Measurements from ENCODE around the gene MEF2D.

The MEF2D gene

DNA sequence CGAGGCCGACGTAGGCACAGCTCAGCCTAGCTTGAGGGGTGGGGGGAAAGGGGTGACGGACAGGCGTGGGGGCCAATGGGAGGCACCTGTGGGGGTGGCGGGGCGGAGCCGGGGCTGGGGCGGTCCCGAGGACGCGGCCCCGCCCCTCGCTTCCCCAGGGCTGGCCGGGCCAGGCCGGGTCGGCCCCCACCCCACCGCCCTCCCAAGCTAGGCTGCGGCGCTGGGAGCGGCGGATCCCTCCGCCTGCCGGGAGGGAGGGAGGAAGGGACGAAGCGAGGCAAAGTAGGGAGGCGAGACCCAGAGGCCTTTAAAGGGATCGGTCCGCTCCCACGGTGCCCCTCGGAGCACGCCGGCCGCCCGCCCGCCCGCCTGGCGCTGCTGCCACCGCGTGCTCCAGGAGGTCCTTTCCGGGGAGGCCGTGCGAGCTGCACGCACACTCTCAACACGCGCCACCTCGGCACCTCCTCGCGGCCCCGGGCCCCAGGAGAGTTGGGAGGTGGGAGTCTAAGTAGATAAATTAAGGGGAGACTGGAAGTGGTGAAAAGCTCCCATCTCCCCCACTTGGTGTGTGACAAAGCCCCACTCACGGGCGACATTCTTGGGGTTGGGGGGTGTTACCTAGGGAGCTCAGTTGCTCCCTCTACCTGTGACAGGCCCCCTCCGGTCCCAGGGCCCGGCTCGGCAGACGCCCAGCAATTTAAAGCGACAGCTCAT is 375 bp upstream of the MEF2D start:
- DNase-seq (ENCODE audit: low read depth in 1 of 2, low spot score in 1 of 2): peak; percentile 96 to 97
- H3K27me3 ChIP-seq (ENCODE audit: insufficient read depth, poor library complexity, severe bottlenecking): no peaks in the 10 kb centered on the region
- H3K4me3 ChIP-seq (replicated peaks; ENCODE audit: insufficient read depth, low read length): peak overlapping the region; percentile 81
- peak overlapping the region; percentile 100 for H3K27ac ChIP-seq (replicated peaks)
- TF ChIP-seq, protein P1, sequence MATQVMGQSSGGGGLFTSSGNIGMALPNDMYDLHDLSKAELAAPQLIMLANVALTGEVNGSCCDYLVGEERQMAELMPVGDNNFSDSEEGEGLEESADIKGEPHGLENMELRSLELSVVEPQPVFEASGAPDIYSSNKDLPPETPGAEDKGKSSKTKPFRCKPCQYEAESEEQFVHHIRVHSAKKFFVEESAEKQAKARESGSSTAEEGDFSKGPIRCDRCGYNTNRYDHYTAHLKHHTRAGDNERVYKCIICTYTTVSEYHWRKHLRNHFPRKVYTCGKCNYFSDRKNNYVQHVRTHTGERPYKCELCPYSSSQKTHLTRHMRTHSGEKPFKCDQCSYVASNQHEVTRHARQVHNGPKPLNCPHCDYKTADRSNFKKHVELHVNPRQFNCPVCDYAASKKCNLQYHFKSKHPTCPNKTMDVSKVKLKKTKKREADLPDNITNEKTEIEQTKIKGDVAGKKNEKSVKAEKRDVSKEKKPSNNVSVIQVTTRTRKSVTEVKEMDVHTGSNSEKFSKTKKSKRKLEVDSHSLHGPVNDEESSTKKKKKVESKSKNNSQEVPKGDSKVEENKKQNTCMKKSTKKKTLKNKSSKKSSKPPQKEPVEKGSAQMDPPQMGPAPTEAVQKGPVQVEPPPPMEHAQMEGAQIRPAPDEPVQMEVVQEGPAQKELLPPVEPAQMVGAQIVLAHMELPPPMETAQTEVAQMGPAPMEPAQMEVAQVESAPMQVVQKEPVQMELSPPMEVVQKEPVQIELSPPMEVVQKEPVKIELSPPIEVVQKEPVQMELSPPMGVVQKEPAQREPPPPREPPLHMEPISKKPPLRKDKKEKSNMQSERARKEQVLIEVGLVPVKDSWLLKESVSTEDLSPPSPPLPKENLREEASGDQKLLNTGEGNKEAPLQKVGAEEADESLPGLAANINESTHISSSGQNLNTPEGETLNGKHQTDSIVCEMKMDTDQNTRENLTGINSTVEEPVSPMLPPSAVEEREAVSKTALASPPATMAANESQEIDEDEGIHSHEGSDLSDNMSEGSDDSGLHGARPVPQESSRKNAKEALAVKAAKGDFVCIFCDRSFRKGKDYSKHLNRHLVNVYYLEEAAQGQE (IDR thresholded peaks at IDR 0.05; ENCODE audit: insufficient replicate concordance, low read depth): peak; percentile 68
- TF ChIP-seq GABPA (IDR thresholded peaks at IDR 0.05; ENCODE audit: low read depth) (no peak; the same call in 1 of the 2 replicates), SPI1 (IDR thresholded peaks at IDR 0.05; ENCODE audit: borderline replicate concordance, low read depth) (peak; percentile 24; the same call in 1 of the 2 replicates), POLR2AphosphoS5 (IDR thresholded peaks at IDR 0.05; ENCODE audit: low read depth) (peak; percentile 92)
- TF ChIP-seq, protein P2, sequence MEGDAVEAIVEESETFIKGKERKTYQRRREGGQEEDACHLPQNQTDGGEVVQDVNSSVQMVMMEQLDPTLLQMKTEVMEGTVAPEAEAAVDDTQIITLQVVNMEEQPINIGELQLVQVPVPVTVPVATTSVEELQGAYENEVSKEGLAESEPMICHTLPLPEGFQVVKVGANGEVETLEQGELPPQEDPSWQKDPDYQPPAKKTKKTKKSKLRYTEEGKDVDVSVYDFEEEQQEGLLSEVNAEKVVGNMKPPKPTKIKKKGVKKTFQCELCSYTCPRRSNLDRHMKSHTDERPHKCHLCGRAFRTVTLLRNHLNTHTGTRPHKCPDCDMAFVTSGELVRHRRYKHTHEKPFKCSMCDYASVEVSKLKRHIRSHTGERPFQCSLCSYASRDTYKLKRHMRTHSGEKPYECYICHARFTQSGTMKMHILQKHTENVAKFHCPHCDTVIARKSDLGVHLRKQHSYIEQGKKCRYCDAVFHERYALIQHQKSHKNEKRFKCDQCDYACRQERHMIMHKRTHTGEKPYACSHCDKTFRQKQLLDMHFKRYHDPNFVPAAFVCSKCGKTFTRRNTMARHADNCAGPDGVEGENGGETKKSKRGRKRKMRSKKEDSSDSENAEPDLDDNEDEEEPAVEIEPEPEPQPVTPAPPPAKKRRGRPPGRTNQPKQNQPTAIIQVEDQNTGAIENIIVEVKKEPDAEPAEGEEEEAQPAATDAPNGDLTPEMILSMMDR (IDR thresholded peaks at IDR 0.05; ENCODE audit: insufficient read depth, low read length): peak; percentile 50

DNA sequence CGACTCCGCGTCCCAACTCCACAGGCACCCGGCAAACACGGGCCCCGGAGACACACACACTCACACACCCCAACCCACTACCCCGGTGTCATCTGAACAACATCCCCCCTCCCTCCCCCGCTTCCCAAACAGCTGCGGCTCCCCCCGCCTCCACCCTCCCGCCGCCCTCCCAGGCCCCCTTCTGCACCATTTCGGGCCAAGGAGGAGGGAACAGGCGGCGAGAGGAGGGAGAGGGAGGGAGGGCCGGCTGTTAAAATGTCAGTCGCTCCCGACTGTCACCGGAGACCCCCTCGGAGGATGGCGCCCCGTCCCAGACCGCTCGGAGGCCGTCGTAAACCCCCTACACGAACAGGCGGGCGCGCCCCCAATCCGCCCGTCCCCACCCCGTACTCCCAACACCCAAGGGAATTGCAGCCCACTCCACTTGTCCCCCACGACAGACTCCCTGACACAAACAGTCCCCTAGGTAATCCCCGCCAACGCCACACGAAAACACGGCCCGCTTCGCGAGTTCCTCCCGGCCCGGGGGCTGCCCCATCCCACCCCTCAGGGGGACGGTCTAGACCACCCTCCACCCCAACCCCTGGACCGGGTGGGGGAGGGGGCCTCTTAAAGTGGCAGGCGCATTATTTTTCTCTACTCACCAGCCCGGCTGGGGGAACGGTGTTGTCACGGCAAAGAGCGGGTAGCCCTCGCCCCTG is 583 bp downstream of the MEF2D start:
- H3K4me3 ChIP-seq (replicated peaks; ENCODE audit: insufficient read depth, low read length): peak overlapping the region; percentile 81
- no peaks in the 10 kb centered on the region for H3K27me3 ChIP-seq (ENCODE audit: insufficient read depth, poor library complexity, severe bottlenecking)
- H3K27ac ChIP-seq (replicated peaks): peak overlapping the region; percentile 100
- DNase-seq (ENCODE audit: low read depth in 1 of 2, low spot score in 1 of 2): peak in 1 of 2 experiments; percentile 73
- TF ChIP-seq, protein P2 (IDR thresholded peaks at IDR 0.05; ENCODE audit: insufficient read depth, low read length): no peak

GRCh38 chr1:156499194-156499841 is 1.3 kb downstream of the MEF2D start:
- Histone ChIP-seq H3K4me3 (replicated peaks; ENCODE audit: insufficient read depth, low read length) (peak overlapping the region; percentile 81), H3K27me3 (ENCODE audit: insufficient read depth, poor library complexity, severe bottlenecking) (no peaks in the 10 kb centered on the region), H3K27ac (replicated peaks) (peak overlapping the region; percentile 49)
- TF ChIP-seq GABPA (IDR thresholded peaks at IDR 0.05; ENCODE audit: low read depth): no peak
- no peak for TF ChIP-seq SPI1 (IDR thresholded peaks at IDR 0.05; ENCODE audit: borderline replicate concordance, low read depth)
- TF ChIP-seq, protein P2 (IDR thresholded peaks at IDR 0.05; ENCODE audit: insufficient read depth, low read length): no peak
- TF ChIP-seq POLR2AphosphoS5 (IDR thresholded peaks at IDR 0.05; ENCODE audit: low read depth): no peak
- TF ChIP-seq, protein P1 (IDR thresholded peaks at IDR 0.05; ENCODE audit: insufficient replicate concordance, low read depth): no peak
- peak in 1 of 2 experiments; percentile 67 for DNase-seq (ENCODE audit: low read depth in 1 of 2, low spot score in 1 of 2)

Measured in HL-60 (cell line).